Esophagus muscularis mucosa (tissue), 4 donors: ENCODE data around the gene COL11A2. TPM values are rescaled to one million over a fixed set of nuclear protein-coding genes. Genes with fewer than 3 reads are reported as not detected.
A peak's percentile ranks its signal among the peaks of the same experiment; 100 is the strongest.

ENCODE experiments used
- DNase-seq: peaks from one replicate; pipeline ENCODE4 v3.0.0-alpha.2; 2017; ENCODE audit errors: extremely low spot score
- H3K27ac ChIP-seq, 4 donors: fragments of 200-600 bp; sonication (generic); replicated peaks in 1 of 4; 1 replicate in 3 of 4; 2 replicates in 1 of 4; pipeline ENCODE4 v1.5.1; 2016 to 2019; ENCODE audit warnings: mild to moderate bottlenecking in 1 of 4
- H3K27me3 ChIP-seq, 4 donors: fragments of 200-600 bp; sonication (generic); one replicate each; pipeline versions ENCODE4 v1.5.1 to v1.6.0; 2016 to 2019
- H3K36me3 ChIP-seq, 4 donors: fragments of 200-600 bp; sonication (generic); one replicate each; pipeline ENCODE4 v1.5.1; 2016 to 2019
- H3K4me1 ChIP-seq, 4 donors: fragments of 200-600 bp; sonication (generic); one replicate each; pipeline ENCODE4 v1.5.1; 2016 to 2019
- H3K4me3 ChIP-seq, 4 donors: fragments of 200-600 bp; sonication (generic); 1 replicate in 2 of 4; 2 replicates in 2 of 4; pipeline ENCODE4 v1.5.1; 2016 to 2019; ENCODE audit warnings: mild to moderate bottlenecking in 4 of 4, moderate library complexity in 1 of 4
- H3K9me3 ChIP-seq, 4 donors: fragments of 200-600 bp; sonication (generic); 1 replicate in 3 of 4; 2 replicates in 1 of 4; pipeline ENCODE4 v1.5.1; 2016 to 2019
- EP300 ChIP-seq: sonication (generic); formaldehyde crosslinking; IDR thresholded peaks from one replicate; pipeline ENCODE4 v1.6.1; 2017; ENCODE audit warnings: antibody characterized with exemption
- POLR2A ChIP-seq: fragments of 450-650 bp; IDR thresholded peaks from one replicate; pipeline ENCODE4 v1.6.1; 2017; ENCODE audit warnings: antibody characterized with exemption, moderate library complexity, mild to moderate bottlenecking, low read depth
- POLR2AphosphoS5 ChIP-seq, 2 donors: sonication (generic); formaldehyde crosslinking; IDR thresholded peaks; one replicate each; pipeline ENCODE4 v1.6.1; 2017; ENCODE audit warnings: antibody characterized with exemption in 2 of 2
- WGBS: methylation state at CpG from one replicate; pipeline ENCODE4 v1.1.5; 2018; 5-methylcytosine and 5-hydroxymethylcytosine counted together
- intact Hi-C: fragments of 100-400 bp; cut with DNase I; formaldehyde crosslinking; loops from one replicate; pipeline ENCODE4 v1.15.1; 2023
- total RNA-seq, 4 donors: library from RNA; depleted of rRNA; stranded (reverse); fragments of >200 nt; gene quantifications; one replicate each; pipeline versions ENCODE4 v1.1.0 to v1.2.1, GENCODE V29; 2016
- TF ChIP-seq, protein P1 (sequence below), 3 experiments: fragments of 200-600 bp in 2 of 3; fragments of 450-650 bp in 1 of 3; sonication (generic) in 2 of 3; IDR thresholded peaks; one replicate each; pipeline ENCODE4 v1.5.1; 2017 to 2019; ENCODE audit warnings: antibody characterized with exemption in 3 of 3, mild to moderate bottlenecking in 2 of 3, moderate library complexity in 1 of 3

Gene COL11A2
- total RNA-seq, 4 donors from 2014 or later = 0.17 to 1.1 (median 0.19) TPM; not detected in 1

DNA sequence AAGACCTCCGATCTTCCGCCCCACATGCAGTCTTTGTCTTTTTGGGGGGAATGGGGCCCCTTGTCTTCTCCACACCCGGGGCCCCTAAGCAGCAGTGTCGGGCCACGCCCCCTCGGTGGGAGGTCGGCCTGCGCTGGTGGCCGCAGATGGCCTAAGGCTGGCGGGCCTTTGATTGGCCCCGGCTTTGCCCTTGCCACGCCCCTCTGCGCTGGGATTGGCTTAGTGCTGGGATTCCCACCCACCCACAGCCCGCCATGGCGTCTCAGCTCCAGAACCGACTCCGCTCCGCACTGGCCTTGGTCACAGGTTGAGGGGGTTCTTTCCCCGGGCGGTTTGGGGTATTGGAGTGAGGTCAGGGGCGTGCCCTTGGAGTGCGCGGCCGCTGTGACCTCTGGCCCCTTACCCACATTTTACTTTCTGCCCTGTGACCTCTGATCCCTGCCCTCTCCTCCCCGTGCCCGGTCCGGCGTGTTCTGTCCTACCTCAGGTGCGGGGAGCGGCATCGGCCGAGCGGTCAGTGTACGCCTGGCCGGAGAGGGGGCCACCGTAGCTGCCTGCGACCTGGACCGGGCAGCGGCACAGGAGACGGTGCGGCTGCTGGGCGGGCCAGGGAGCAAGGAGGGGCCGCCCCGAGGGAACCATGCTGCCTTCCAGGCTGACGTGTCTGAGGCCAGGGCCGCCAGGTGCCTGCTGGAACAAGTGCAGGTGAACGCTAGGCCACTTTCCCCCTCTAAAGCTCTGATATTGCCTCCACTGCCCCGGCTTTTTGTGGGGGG, 12.3 kb upstream of the COL11A2 start, which contains the start of gene HSD17B8:
HSD17B8 (plus strand) TSS at position 241 of the 776 bp plus-strand sequence; CDS start at position 255, 14 bp downstream.
- intact Hi-C loops = no loop called here
- no peaks in the 10 kb centered on the region for H3K27me3 ChIP-seq
- WGBS = 2% methylated on average over 19 of the region's 48 CpGs
- H3K36me3 ChIP-seq = peaks cover 18 to 28% (median 22%) of the 10 kb centered on the region in 4 donors
- TF ChIP-seq EP300 = no peak
- TF ChIP-seq POLR2AphosphoS5 (IDR thresholded peaks at IDR 0.05) = peak; percentile 68 to 73
- TF ChIP-seq, protein P1, sequence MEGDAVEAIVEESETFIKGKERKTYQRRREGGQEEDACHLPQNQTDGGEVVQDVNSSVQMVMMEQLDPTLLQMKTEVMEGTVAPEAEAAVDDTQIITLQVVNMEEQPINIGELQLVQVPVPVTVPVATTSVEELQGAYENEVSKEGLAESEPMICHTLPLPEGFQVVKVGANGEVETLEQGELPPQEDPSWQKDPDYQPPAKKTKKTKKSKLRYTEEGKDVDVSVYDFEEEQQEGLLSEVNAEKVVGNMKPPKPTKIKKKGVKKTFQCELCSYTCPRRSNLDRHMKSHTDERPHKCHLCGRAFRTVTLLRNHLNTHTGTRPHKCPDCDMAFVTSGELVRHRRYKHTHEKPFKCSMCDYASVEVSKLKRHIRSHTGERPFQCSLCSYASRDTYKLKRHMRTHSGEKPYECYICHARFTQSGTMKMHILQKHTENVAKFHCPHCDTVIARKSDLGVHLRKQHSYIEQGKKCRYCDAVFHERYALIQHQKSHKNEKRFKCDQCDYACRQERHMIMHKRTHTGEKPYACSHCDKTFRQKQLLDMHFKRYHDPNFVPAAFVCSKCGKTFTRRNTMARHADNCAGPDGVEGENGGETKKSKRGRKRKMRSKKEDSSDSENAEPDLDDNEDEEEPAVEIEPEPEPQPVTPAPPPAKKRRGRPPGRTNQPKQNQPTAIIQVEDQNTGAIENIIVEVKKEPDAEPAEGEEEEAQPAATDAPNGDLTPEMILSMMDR (IDR thresholded peaks at IDR 0.05) = no peak
- no peak for TF ChIP-seq POLR2A
- DNase-seq = peak; percentile 98
- peaks cover 49 to 73% (median 65%) of the 10 kb centered on the region in 4 donors for H3K4me1 ChIP-seq
- peak within 1 kb of the TSS; percentile 62 to 65 (median 62) for H3K4me3 ChIP-seq
- no peaks in the 10 kb centered on the region for H3K9me3 ChIP-seq
- H3K27ac ChIP-seq = peak within 1 kb of the TSS; percentile 31 to 68 (median 60)

DNA sequence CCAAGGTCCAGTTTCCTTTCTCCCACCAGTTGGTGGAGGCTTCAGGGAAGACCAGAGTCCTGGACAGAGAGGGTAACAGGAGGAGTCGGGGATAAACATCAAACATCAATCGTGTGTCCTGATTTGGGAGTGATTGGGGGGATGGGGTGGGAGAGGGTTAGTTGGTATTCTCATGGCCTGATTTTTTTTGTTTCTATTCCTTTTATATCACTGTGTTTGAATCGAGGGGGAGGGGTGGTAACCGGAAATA, 11.8 kb upstream of the COL11A2 start:
- WGBS = 10% methylated on average over 4 of the region's 4 CpGs
- Histone ChIP-seq H3K27me3 (no peaks in the 10 kb centered on the region), H3K4me3 (peak overlapping the region; percentile 62 to 65 (median 62)), H3K9me3 (no peaks in the 10 kb centered on the region), H3K36me3 (peaks cover 18 to 24% (median 21%) of the 10 kb centered on the region in 4 donors), H3K27ac (peak overlapping the region in 1 of 4 donors; percentile 68), H3K4me1 (peaks cover 52 to 73% (median 67%) of the 10 kb centered on the region in 4 donors)
- TF ChIP-seq POLR2A = no peak
- TF ChIP-seq, protein P1 (IDR thresholded peaks at IDR 0.05) = no peak
- TF ChIP-seq POLR2AphosphoS5 (IDR thresholded peaks at IDR 0.05) = no peak
- no peak for TF ChIP-seq EP300
- intact Hi-C loops = no loop called here
- no peak for DNase-seq

DNA sequence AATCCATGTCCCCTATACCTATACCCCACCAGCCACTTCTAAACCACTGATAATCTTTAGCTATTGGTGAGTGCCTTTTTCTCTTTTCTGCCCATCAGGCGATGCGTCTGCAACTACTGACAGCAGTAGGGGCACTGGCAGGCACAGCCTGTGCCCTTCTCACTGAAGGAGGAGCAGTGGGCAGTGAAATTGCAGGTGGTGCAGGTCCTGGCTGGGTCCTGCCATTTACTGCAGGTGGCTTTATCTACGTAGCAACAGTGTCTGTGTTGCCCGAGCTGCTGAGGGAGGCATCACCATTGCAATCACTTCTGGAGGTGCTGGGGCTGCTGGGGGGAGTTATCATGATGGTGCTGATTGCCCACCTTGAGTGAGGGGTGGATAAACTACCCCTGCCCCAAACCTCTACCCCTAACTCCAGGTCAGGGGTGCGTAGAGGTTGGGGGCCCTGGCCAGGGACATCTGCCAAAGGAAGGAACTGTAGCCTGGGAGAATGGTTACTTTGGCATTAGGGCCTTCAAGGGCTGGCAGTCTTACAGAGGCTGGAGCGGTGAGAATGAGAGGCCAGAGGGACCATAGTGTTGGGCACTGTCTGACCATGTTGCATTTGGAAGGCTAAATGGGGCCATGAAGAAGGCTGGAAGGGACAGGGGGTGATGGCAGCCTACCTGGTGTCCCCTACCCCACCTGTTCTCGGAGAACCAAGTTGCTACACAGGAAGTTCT, 11.3 kb upstream of the COL11A2 start:
- H3K4me1 ChIP-seq = peaks cover 52 to 73% (median 67%) of the 10 kb centered on the region in 4 donors
- H3K27me3 ChIP-seq = no peaks in the 10 kb centered on the region

DNA sequence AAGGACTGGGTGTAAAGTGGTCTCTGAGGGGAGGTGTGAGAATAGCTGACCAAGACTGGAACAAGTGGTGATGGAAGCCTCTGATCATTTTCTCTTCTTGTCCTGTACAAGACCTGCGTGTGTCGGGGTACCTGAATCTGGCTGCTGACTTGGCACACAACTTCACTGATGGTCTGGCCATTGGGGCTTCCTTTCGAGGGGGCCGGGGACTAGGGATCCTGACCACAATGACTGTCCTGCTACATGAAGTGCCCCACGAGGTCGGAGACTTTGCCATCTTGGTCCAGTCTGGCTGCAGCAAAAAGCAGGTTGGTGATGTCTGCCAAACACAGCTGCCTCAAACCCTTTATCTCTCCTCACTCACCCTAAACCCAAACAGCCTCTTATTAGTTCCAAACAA, 10.5 kb upstream of the COL11A2 start:
- no peak overlapping the region for H3K4me3 ChIP-seq
- no peaks in the 10 kb centered on the region for H3K9me3 ChIP-seq
- H3K4me1 ChIP-seq = peaks cover 59 to 79% (median 74%) of the 10 kb centered on the region in 4 donors
- H3K27ac ChIP-seq = no peak overlapping the region
- 93% methylated on average over 3 of the region's 6 CpGs for WGBS
- no peak for DNase-seq
- no peaks in the 10 kb centered on the region for H3K27me3 ChIP-seq
- H3K36me3 ChIP-seq = peaks cover 18 to 29% (median 23%) of the 10 kb centered on the region in 4 donors
- intact Hi-C loops = no loop called here
- TF ChIP-seq POLR2AphosphoS5 (IDR thresholded peaks at IDR 0.05) (no peak), POLR2A (no peak)

More for the DNA sequence above, 11.3 kb upstream of the COL11A2 start:
- H3K36me3 ChIP-seq = peaks cover 18 to 24% (median 21%) of the 10 kb centered on the region in 4 donors
- no peak for DNase-seq
- H3K4me3 ChIP-seq = peak overlapping the region in 1 of 4 donors; percentile 62
- H3K9me3 ChIP-seq = no peaks in the 10 kb centered on the region
- peak overlapping the region in 1 of 4 donors; percentile 68 for H3K27ac ChIP-seq
- 83% methylated on average over 6 of the region's 7 CpGs for WGBS
- TF ChIP-seq, protein P1 (IDR thresholded peaks at IDR 0.05) = no peak
- TF ChIP-seq POLR2A = no peak
- TF ChIP-seq POLR2AphosphoS5 (IDR thresholded peaks at IDR 0.05) = no peak
- no peak for TF ChIP-seq EP300
- intact Hi-C loops = no loop called here

DNA sequence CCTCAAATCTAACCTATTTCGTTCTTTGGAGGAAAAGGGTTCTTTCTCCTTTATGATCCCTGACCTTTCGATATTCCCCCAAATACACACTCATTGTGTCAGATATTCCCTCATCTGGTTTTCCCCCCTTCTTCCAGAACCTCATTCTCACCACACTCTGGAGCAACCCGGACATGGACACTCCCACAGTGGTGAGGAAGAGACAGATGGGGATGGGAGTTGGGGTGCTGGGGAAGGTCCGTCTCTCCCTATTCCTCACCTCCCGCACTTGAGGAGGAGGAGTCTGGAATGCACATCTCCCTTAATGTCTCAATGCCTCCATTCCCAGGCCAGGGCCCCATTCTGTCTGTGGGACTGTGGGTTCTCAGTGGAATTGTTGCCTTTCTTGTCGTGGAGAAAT, 9.7 kb upstream of the COL11A2 start:
- no peaks in the 10 kb centered on the region for H3K27me3 ChIP-seq
- H3K36me3 ChIP-seq = peaks cover 24 to 37% (median 32%) of the 10 kb centered on the region in 4 donors
- TF ChIP-seq POLR2AphosphoS5 (IDR thresholded peaks at IDR 0.05) = no peak
- TF ChIP-seq, protein P1 (IDR thresholded peaks at IDR 0.05) = no peak
- no peak for TF ChIP-seq POLR2A
- TF ChIP-seq EP300 = no peak
- H3K4me3 ChIP-seq = peak overlapping the region; percentile 76 to 84 (median 80)
- intact Hi-C loops = no loop called here
- H3K4me1 ChIP-seq = peaks cover 59 to 79% (median 73%) of the 10 kb centered on the region in 4 donors
- H3K9me3 ChIP-seq = no peaks in the 10 kb centered on the region
- WGBS = 90% methylated on average over 6 of the region's 6 CpGs
- peak overlapping the region in 3 of 4 donors; percentile 93 to 97 (median 93) for H3K27ac ChIP-seq
- no peak for DNase-seq
